Astrocyte (in vitro differentiated cells and primary cell): ENCODE data around the gene LZTFL1.

Source experiments
- CTCF ChIP-seq: IDR thresholded peaks from 2 replicates; pipeline ENCODE4 v1.5.1; 2011; ENCODE audit warnings: low read depth, mild to moderate bottlenecking, inconsistent platforms, low read length, moderate library complexity; ENCODE audit not compliant: insufficient read depth
- EZH2 ChIP-seq: IDR thresholded peaks from 2 replicates; pipeline ENCODE4 v1.6.1; 2012; ENCODE audit warnings: mild to moderate bottlenecking, low read length, inconsistent platforms; ENCODE audit not compliant: insufficient read depth

GRCh38 chr3:45793482-45794176 lies 48.3 kb downstream of the LZTFL1 start:
- TF ChIP-seq CTCF (no peak), EZH2 (no peak)
